ENCODE results near the gene RAB44. TPM values are rescaled to one million over a fixed set of nuclear protein-coding genes. Genes with fewer than 3 reads are reported as not detected.

RAB44 gene
- total and polyA plus RNA-seq, 2 of the 13 experiments (the other 11 are each of a cell fraction or from before 2014, with no cell fraction given) = not detected

DNA sequence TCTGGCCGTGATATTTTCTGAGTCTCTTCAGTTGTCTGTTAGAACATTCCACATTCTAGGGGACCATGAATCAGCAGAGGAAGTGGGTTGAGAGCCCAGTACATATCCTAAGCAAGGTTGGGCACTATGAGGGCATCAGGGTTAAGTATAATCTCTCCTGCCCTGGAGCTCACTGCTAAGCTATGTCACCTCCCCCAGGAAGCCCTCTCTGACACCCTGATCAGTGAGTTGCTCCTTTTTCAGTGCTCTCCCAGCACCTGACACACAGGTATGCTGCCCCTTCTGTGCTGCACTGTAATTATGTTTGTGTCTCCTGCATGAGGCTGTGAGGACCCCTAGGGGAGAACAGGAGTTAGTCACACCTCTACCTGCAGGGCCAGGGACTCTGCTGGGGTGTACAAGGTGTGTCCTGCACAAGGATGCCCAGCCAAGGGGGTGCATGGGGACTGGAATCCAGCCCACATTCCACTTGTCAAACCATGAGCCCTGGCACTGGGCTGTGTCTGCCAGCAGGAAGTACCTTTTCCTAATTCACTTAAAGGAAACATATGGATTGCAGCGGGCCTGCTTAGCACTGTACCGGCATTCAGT lies 3.9 kb downstream of the RAB44 start (continued):
- no peak for TF ChIP-seq SMYD3 (CRISPR knock-in tag; IDR thresholded peaks at IDR 0.05)
- no peak for TF ChIP-seq SOX5 (CRISPR knock-in tag; IDR thresholded peaks at IDR 0.05; ENCODE audit: borderline replicate concordance)
- TF ChIP-seq ZMYM3 (CRISPR knock-in tag; IDR thresholded peaks at IDR 0.05) = peak; percentile 76
- TF ChIP-seq ZFP37 (CRISPR knock-in tag; IDR thresholded peaks at IDR 0.05; ENCODE audit: borderline replicate concordance) = no peak
- TF ChIP-seq ZNF251 (CRISPR knock-in tag; IDR thresholded peaks at IDR 0.05) = no peak
- no peak for TF ChIP-seq ZNF343 (CRISPR knock-in tag; IDR thresholded peaks at IDR 0.05)
- TF ChIP-seq XBP1 (CRISPR knock-in tag; IDR thresholded peaks at IDR 0.05) = no peak
- TF ChIP-seq, protein P1, sequence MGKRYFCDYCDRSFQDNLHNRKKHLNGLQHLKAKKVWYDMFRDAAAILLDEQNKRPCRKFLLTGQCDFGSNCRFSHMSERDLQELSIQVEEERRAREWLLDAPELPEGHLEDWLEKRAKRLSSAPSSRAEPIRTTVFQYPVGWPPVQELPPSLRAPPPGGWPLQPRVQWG (CRISPR knock-in tag; IDR thresholded peaks at IDR 0.05; ENCODE audit: borderline replicate concordance, low read depth) = no peak
- TF ChIP-seq ZC3H13 (CRISPR knock-in tag; IDR thresholded peaks at IDR 0.05) = no peak
- TF ChIP-seq, protein P2, sequence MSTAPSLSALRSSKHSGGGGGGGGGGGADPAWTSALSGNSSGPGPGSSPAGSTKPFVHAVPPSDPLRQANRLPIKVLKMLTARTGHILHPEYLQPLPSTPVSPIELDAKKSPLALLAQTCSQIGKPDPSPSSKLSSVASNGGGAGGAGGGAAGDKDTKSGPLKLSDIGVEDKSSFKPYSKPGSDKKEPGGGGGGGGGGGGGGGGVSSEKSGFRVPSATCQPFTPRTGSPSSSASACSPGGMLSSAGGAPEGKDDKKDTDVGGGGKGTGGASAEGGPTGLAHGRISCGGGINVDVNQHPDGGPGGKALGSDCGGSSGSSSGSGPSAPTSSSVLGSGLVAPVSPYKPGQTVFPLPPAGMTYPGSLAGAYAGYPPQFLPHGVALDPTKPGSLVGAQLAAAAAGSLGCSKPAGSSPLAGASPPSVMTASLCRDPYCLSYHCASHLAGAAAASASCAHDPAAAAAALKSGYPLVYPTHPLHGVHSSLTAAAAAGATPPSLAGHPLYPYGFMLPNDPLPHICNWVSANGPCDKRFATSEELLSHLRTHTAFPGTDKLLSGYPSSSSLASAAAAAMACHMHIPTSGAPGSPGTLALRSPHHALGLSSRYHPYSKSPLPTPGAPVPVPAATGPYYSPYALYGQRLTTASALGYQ (CRISPR knock-in tag; IDR thresholded peaks at IDR 0.05) = no peak
- no peak for TF ChIP-seq NFKBIZ (CRISPR knock-in tag; IDR thresholded peaks at IDR 0.05)
- TF ChIP-seq, protein P3, sequence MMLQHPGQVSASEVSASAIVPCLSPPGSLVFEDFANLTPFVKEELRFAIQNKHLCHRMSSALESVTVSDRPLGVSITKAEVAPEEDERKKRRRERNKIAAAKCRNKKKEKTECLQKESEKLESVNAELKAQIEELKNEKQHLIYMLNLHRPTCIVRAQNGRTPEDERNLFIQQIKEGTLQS (CRISPR knock-in tag; IDR thresholded peaks at IDR 0.05) = no peak
- no peak for TF ChIP-seq ZNF136 (CRISPR knock-in tag; IDR thresholded peaks at IDR 0.05; ENCODE audit: low read depth)
- TF ChIP-seq, protein P4, sequence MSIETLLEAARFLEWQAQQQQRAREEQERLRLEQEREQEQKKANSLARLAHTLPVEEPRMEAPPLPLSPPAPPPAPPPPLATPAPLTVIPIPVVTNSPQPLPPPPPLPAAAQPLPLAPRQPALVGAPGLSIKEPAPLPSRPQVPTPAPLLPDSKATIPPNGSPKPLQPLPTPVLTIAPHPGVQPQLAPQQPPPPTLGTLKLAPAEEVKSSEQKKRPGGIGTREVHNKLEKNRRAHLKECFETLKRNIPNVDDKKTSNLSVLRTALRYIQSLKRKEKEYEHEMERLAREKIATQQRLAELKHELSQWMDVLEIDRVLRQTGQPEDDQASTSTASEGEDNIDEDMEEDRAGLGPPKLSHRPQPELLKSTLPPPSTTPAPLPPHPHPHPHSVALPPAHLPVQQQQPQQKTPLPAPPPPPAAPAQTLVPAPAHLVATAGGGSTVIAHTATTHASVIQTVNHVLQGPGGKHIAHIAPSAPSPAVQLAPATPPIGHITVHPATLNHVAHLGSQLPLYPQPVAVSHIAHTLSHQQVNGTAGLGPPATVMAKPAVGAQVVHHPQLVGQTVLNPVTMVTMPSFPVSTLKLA (IDR thresholded peaks at IDR 0.05) = no peak
- TF ChIP-seq NPAS2 (CRISPR knock-in tag; IDR thresholded peaks at IDR 0.05; ENCODE audit: borderline replicate concordance) = no peak
- TF ChIP-seq, protein P5, sequence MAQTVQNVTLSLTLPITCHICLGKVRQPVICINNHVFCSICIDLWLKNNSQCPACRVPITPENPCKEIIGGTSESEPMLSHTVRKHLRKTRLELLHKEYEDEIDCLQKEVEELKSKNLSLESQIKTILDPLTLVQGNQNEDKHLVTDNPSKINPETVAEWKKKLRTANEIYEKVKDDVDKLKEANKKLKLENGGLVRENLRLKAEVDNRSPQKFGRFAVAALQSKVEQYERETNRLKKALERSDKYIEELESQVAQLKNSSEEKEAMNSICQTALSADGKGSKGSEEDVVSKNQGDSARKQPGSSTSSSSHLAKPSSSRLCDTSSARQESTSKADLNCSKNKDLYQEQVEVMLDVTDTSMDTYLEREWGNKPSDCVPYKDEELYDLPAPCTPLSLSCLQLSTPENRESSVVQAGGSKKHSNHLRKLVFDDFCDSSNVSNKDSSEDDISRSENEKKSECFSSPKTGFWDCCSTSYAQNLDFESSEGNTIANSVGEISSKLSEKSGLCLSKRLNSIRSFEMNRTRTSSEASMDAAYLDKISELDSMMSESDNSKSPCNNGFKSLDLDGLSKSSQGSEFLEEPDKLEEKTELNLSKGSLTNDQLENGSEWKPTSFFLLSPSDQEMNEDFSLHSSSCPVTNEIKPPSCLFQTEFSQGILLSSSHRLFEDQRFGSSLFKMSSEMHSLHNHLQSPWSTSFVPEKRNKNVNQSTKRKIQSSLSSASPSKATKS (CRISPR knock-in tag; IDR thresholded peaks at IDR 0.05) = no peak
- no peak for TF ChIP-seq SIX1 (CRISPR knock-in tag; IDR thresholded peaks at IDR 0.05; ENCODE audit: borderline replicate concordance)
- TF ChIP-seq, protein P6, sequence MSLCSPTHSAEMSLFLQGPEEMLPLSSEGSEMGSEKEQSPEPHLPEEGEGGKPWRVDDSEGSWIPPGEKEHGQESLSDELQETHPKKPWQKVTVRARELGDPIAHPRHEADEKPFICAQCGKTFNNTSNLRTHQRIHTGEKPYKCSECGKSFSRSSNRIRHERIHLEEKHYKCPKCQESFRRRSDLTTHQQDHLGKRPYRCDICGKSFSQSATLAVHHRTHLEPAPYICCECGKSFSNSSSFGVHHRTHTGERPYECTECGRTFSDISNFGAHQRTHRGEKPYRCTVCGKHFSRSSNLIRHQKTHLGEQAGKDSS (CRISPR knock-in tag; IDR thresholded peaks at IDR 0.05; ENCODE audit: borderline replicate concordance, low read depth) = peak; percentile 100
- no peak for TF ChIP-seq ZNF530 (CRISPR knock-in tag; IDR thresholded peaks at IDR 0.05; ENCODE audit: low read depth)
- TF ChIP-seq BRD4 (CRISPR knock-in tag; IDR thresholded peaks at IDR 0.05) = no peak
- no peak for TF ChIP-seq KDM2A (CRISPR knock-in tag; IDR thresholded peaks at IDR 0.05; ENCODE audit: borderline replicate concordance, low read depth)
- TF ChIP-seq, protein P7, sequence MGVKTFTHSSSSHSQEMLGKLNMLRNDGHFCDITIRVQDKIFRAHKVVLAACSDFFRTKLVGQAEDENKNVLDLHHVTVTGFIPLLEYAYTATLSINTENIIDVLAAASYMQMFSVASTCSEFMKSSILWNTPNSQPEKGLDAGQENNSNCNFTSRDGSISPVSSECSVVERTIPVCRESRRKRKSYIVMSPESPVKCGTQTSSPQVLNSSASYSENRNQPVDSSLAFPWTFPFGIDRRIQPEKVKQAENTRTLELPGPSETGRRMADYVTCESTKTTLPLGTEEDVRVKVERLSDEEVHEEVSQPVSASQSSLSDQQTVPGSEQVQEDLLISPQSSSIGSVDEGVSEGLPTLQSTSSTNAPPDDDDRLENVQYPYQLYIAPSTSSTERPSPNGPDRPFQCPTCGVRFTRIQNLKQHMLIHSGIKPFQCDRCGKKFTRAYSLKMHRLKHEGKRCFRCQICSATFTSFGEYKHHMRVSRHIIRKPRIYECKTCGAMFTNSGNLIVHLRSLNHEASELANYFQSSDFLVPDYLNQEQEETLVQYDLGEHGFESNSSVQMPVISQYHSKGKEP (CRISPR knock-in tag; IDR thresholded peaks at IDR 0.05) = no peak
